Stimulated activated CD8-positive, alpha-beta memory T cell treated with anti-CD3 and anti-CD28 coated beads, Interleukin-12 subunit alpha, Interleukin-12 subunit beta, amount 100 ng/mL, for 4 hours (primary cell): ENCODE data around the gene SON.
"Not testable (repeated sequence)": the region's sequence is repeated elsewhere in the genome, so short reads cannot be mapped to it uniquely, and the experiment has no call there.

Experiments
- DNase-seq: peaks from one replicate; pipeline ENCODE4 v3.0.0-alpha.2; 2020; ENCODE audit warnings: low read depth

Gene SON

GRCh38 chr21:33546086-33546485 is 3.2 kb downstream of the SON start:
- no peak for DNase-seq

- no peak for DNase-seq
Measured at GRCh38 chr21:33549848-33550771, 7.3 kb downstream of the SON start.

GRCh38 chr21:33550772-33551660 is 8.2 kb downstream of the SON start:
- no peak for DNase-seq

DNA sequence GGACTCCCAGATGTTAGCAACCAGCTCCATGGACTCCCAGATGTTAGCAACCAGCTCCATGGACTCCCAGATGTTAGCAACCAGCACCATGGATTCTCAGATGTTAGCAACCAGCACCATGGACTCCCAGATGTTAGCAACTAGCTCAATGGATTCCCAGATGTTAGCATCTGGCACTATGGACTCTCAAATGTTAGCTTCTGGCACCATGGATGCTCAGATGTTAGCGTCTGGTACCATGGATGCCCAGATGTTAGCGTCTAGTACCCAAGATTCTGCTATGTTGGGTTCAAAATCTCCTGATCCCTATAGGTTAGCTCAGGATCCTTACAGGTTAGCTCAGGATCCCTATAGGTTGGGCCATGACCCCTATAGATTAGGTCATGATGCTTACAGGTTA is 8.8 kb downstream of the SON start:
- no peak for DNase-seq

DNA sequence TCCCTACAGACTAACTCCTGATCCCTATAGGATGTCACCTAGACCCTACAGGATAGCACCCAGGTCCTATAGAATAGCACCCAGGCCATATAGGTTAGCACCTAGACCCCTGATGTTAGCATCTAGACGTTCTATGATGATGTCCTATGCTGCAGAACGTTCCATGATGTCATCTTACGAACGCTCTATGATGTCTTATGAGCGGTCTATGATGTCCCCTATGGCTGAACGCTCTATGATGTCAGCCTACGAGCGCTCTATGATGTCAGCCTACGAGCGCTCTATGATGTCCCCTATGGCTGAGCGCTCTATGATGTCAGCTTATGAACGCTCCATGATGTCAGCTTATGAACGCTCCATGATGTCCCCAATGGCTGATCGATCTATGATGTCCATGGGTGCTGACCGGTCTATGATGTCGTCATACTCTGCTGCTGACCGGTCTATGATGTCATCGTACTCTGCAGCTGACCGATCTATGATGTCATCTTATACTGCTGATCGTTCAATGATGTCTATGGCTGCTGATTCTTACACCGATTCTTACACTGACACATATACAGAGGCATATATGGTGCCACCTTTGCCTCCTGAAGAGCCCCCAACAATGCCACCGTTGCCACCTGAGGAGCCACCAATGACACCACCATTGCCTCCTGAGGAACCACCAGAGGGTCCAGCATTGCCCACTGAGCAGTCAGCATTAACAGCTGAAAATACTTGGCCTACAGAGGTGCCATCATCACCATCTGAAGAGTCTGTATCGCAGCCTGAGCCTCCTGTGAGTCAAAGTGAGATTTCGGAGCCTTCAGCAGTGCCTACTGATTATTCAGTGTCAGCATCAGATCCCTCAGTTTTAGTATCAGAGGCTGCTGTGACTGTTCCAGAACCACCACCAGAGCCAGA is 9.5 kb downstream of the SON start:
- DNase-seq = no peak

GRCh38 chr21:33552999-33553598 is 10.3 kb downstream of the SON start:
- no peak for DNase-seq

GRCh38 chr21:33554236-33554981 is 11.6 kb downstream of the SON start:
- DNase-seq = no peak

- DNase-seq = no peak
Measured at GRCh38 chr21:33554982-33555344, 12.1 kb downstream of the SON start.

- no peak for DNase-seq
Measured at GRCh38 chr21:33557447-33557846, 14.6 kb downstream of the SON start.

DNA sequence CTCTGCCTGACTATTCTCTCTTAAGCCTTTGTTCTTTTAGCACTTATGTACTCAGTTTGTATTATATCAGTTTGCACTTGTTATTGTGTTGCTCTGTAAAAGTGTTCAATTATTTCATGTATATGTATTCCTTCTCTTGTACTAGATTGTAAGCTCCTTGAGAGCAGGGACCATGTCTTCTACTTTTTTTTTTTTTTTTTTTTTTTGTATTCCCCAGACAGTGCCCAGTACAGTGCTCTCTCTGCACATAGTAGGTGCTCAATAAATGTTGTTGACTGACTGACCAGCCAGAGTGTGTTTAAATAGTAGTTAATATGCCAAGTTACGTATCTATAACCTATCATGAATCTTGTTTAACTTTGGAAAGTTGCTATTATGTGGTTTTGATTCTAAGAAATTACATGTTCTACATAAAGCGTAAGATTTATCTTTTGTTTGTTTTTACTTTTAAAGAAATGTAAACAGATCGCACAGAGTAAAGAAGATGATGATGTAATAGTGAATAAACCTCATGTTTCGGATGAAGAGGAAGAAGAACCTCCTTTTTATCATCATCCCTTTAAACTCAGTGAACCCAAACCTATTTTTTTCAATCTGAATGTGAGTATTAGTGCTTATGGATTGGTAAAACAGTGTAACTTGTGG is 16.1 kb downstream of the SON start:
- DNase-seq = no peak

DNA sequence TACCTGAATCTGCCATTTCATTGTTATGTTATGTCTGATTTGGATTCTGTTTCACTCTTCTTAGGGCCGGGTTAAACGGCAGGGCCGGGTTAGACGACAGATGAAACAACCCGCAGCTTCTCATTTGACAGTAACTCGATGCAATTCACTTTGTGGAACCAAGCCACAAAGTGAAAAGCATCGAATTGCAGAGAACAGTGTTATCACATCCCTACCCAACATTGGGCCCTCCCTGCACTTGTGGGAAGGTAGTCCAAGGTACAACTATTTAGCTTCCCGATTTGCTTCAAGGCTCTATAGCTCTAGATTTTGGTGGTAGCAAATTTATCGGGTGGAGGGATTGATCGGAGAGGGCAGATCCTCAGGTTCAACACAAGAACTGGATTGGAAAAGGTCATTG is 17.0 kb downstream of the SON start:
- no peak for DNase-seq

- no peak for DNase-seq
Measured at GRCh38 chr21:33560965-33561364, 18.1 kb downstream of the SON start.

DNA sequence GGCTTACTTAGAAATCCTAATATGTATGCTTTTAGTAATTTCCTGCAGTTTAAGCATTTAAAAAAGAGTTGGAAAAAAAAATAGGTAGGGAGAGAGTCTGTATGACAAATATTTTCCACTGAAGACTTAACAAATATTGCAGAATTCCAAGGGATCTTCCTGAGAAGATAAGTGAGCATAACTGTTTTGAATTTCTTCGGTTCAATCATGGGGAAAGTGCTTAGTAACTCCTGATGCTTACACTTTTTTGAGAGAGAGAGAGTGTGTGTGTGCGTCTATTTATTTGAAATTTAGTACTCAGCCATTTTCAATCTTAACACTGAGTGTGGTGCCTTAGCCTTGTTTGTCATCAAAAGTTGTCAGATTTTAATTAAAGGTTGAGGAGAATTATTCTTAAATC is 18.5 kb downstream of the SON start:
- no peak for DNase-seq

DNA sequence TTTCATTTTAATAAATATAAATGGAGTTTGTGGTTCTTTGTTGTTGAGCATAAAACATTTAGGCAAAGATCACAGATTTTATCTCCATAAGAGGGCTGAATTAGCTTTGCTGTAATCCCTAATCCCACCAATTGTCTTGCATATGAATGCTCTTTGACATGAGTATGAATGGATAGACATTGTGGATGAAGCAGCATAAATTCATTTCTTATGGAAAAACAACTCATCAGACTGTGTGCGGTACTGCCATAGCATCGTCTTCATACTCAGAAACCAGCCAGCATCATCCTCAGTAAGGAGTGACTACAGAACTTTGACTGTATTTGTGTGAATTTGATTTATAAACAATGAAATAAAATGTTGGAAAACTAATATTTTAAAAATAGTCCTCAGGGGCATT is 19.6 kb downstream of the SON start:
- no peak for DNase-seq

- no peak for DNase-seq
Measured at GRCh38 chr21:33566514-33566913, 23.7 kb downstream of the SON start.

DNA sequence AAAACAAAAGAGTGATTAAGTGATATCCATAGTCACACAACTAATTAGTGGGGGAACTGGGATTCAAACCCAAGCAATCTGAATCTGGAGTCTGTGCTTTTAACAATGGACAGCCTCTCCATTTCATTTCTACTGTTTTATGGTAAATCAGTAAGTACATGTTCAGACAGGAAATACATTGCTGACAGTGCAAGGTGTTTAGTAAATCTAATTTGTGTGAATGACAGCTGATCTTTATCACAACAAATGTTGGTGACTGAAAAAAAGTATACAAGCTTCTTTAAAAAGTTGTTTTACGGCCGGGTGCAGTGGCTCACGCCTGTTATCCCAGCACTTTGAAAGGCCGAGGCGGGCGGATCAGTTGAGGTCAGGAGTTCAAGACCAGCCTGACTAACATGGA is 25.1 kb downstream of the SON start:
- no peak for DNase-seq

- DNase-seq = no peak
Measured at GRCh38 chr21:33568448-33568847, 25.6 kb downstream of the SON start.

DNA sequence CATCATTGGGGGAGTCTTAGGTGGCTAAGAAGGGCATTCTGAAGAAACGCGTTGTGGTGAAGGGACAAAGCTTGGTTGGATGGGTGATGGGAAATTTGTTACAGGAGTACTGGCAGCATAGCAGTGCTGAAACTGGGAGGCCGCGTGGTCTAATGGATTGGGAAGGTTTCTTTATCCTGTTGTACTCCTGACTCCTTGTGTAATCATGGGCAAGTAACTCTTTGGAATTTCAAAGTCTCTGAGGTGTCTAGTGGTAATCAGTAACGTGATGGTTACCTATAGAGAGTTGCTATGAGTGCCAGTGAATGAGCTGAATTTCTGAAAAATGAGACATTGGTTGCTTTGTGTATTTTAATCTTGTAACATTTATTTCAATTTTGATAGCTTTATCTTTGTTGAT is 27.2 kb downstream of the SON start:
- DNase-seq = no peak

DNA sequence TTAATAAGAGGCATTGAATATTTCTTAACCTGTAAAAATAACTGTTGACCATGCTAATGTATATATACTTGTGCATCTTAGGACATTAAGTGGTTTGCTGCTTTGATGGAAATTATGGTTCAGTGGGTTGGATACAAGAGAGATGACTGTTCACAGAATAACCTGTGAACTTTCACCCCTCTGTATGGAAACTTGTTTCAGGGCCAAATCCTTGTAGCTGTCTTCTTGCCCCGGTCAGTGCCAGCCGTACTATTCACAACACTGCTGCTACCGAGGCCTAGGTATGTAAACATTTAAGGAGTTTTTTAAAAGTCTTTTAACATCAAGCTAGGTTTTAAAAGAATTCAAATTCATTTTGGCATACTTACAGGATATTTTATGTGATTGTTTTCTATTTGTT is 29.5 kb downstream of the SON start:
- no peak for DNase-seq

DNA sequence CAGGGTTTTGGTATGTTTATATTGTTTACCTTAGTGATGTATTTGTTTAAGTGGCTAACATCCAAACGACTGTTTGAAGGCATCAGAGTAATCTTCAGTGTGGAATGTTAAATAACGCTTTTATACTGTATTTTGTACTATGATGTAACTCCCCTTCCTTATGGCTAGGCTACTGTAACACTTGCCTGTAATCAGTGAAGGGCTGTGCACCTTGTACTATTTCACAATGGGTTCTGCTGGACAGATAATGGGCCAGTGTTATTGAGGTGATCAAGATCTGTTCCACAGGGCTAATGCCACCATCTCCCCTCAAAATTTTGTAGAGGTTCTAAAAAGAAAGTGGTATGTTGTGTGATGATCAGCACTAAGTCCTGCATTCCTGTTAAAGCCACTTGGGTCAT is 33.9 kb downstream of the SON start:
- DNase-seq = not testable (repeated sequence)
